ENCODE measurements around the gene P2RY1. TPM values are rescaled to one million over a fixed set of nuclear protein-coding genes. Genes with fewer than 3 reads are reported as not detected.

Gene P2RY1
- total and polyA plus RNA-seq, 2 of the 4 experiments (the other 2 are of a cell fraction), result not detected

Small RNA genes lying within 50 kb of the gene (microRNA-seq; reads per million reads assigned to microRNA genes)
- not detected for gene ATP5MGP5 (ENCODE audit: insufficient read depth, insufficient read length)

Small RNA genes lying within 50 kb of the gene (small RNA-seq; reads per million reads assigned to genes)
- 0 reads per million in 5 experiments for gene ATP5MGP5
